ENCODE data around the gene TEX54. TPM values are rescaled to one million over a fixed set of nuclear protein-coding genes. Genes with fewer than 3 reads are reported as not detected.

TEX54 gene
- total and polyA plus RNA-seq, 7 experiments from 2014 or later, result 0.89 to 2.1 (median 1.6) TPM; not detected in 4

GRCh38 chr11:62794201-62794775 is 38.4 kb downstream of the TEX54 start:
- Histone ChIP-seq H3K36me3 (ENCODE audit: control insufficient read depth in 2 of 3, insufficient read depth in 3 of 3, low read length in 3 of 3) (peaks cover 33 to 75% (median 38%) of the 10 kb centered on the region in 3 experiments), H3K9me3 (ENCODE audit: control insufficient read depth in 2 of 3, low read length in 3 of 3) (no peaks in the 10 kb centered on the region), H3K27me3 (ENCODE audit: control insufficient read depth in 2 of 2, insufficient read depth in 2 of 2, low read length in 2 of 2) (no peaks in the 10 kb centered on the region), H3K4me3 (ENCODE audit: low read length) (no peak overlapping the region), H3K27ac (ENCODE audit: low read depth, low read length) (no peak overlapping the region), H3K4me1 (ENCODE audit: control insufficient read depth in 2 of 2, insufficient read depth in 2 of 2, low read length in 2 of 2) (peaks cover 19 to 24% of the 10 kb centered on the region in 2 donors)
- ChIA-PET POLR2A (interaction anchor here (0.6 to 14.1 kb wide), 17 partner anchors 8 to 141 kb away, joined by 3 to 224 read pairs (median 4); partner anchors contain the start of genes INTS5, NXF1, STX5 and TAF6L), CTCF (interaction anchor here (0.8 to 3.8 kb wide), 4 partner anchors 8 to 40 kb away, joined by 3 to 14 read pairs (median 3); no protein-coding TSS in a partner anchor)
- no peak for DNase-seq
- ATAC-seq, result no peak
- Mint-ChIP-seq H3K27me3 (no peaks in the 10 kb centered on the region), H3K9me3 (no peaks in the 10 kb centered on the region), H3K27ac (peak overlapping the region in 7 of 9 donors; percentile 4 to 81 (median 59)), H3K4me3 (peak overlapping the region in 1 of 10 donors; percentile 6), H3K4me1 (peaks cover 17 to 40% (median 33%) of the 10 kb centered on the region in 7 donors), H3K36me3 (peaks cover 8 to 43% (median 22%) of the 10 kb centered on the region in 5 donors)
- intact Hi-C loops (cut with micrococcal nuclease), result no loop called here

- Histone ChIP-seq H3K4me3 (ENCODE audit: low read length) (peak overlapping the region; percentile 90), H3K27ac (ENCODE audit: low read depth, low read length) (peak overlapping the region; percentile 90), H3K9me3 (ENCODE audit: control insufficient read depth in 2 of 3, low read length in 3 of 3) (no peaks in the 10 kb centered on the region), H3K27me3 (ENCODE audit: control insufficient read depth in 2 of 2, insufficient read depth in 2 of 2, low read length in 2 of 2) (no peaks in the 10 kb centered on the region), H3K4me1 (ENCODE audit: control insufficient read depth in 2 of 2, insufficient read depth in 2 of 2, low read length in 2 of 2) (peaks cover 31 to 37% of the 10 kb centered on the region in 2 donors), H3K36me3 (ENCODE audit: control insufficient read depth in 2 of 3, insufficient read depth in 3 of 3, low read length in 3 of 3) (peaks cover 22 to 66% (median 32%) of the 10 kb centered on the region in 3 experiments)
- intact Hi-C loops (cut with micrococcal nuclease), result loop anchor here (1.0 kb wide), 6 partner anchors 13 to 89 kb away; partner anchors contain the start of genes NXF1 (in 2 of the 2), STX5 (in 1 of the 2) and TEX54 (in 1 of the 2)
- H3K27me3 Mint-ChIP-seq, result no peaks in the 10 kb centered on the region
- H3K4me3 Mint-ChIP-seq, result peak overlapping the region; percentile 87 to 96 (median 91)
- peaks cover 4 to 43% (median 17%) of the 10 kb centered on the region in 5 donors for H3K36me3 Mint-ChIP-seq
- ChIA-PET POLR2A (interaction anchor here (0.7 to 14.1 kb wide), 11 partner anchors 10 to 118 kb away, joined by 3 to 224 read pairs (median 14); partner anchors contain the start of genes NXF1, POLR2G, STX5 and TAF6L), CTCF (interaction anchor here (0.6 kb wide), 1 partner anchor 19 kb away, joined by 3 read pairs; no protein-coding TSS in a partner anchor)
- H3K27ac Mint-ChIP-seq, result peak overlapping the region; percentile 88 to 99 (median 95)
- peaks cover 23 to 59% (median 47%) of the 10 kb centered on the region in 7 donors for H3K4me1 Mint-ChIP-seq
- H3K9me3 Mint-ChIP-seq, result no peaks in the 10 kb centered on the region
- DNase-seq, result peak in 1 of 9 donors; percentile 30
- ATAC-seq, result peak; percentile 2
Observed at GRCh38 chr11:62792202-62792575, 40.5 kb downstream of the TEX54 start.

- peak within 1 kb of the TSS; percentile 90 for H3K27ac ChIP-seq (ENCODE audit: low read depth, low read length)
- peaks cover 31 to 37% of the 10 kb centered on the region in 2 donors for H3K4me1 ChIP-seq (ENCODE audit: control insufficient read depth in 2 of 2, insufficient read depth in 2 of 2, low read length in 2 of 2)
- H3K9me3 ChIP-seq (ENCODE audit: control insufficient read depth in 2 of 3, low read length in 3 of 3), result no peaks in the 10 kb centered on the region
- peaks cover 18 to 66% (median 32%) of the 10 kb centered on the region in 3 experiments for H3K36me3 ChIP-seq (ENCODE audit: control insufficient read depth in 2 of 3, insufficient read depth in 3 of 3, low read length in 3 of 3)
- H3K27me3 Mint-ChIP-seq, result no peaks in the 10 kb centered on the region
- ATAC-seq (peak; percentile 84), DNase-seq (peak; percentile 81 to 94 (median 89))
- peak within 1 kb of the TSS; percentile 87 to 96 (median 91) for H3K4me3 Mint-ChIP-seq
- POLR2A ChIA-PET, result interaction anchor here (0.7 to 14.1 kb wide), 11 partner anchors 11 to 82 kb away, joined by 3 to 224 read pairs (median 34); partner anchors contain the start of genes NXF1, STX5, TAF6L and TEX54
- peak within 1 kb of the TSS; percentile 90 for H3K4me3 ChIP-seq (ENCODE audit: low read length)
- intact Hi-C loops (cut with micrococcal nuclease), result loop anchor here (1.0 kb wide), 8 partner anchors 14 to 90 kb away; partner anchors contain the start of genes NXF1 (in 2 of the 2), STX5 (in 1 of the 2), TEX54 (in 1 of the 2) and WDR74 (in 1 of the 2)
- peak within 1 kb of the TSS; percentile 88 to 99 (median 95) for H3K27ac Mint-ChIP-seq
- CTCF ChIA-PET, result interaction anchor here (0.6 to 0.7 kb wide), 2 partner anchors 19 to 39 kb away, joined by 3 read pairs; no protein-coding TSS in a partner anchor
- no peaks in the 10 kb centered on the region for H3K27me3 ChIP-seq (ENCODE audit: control insufficient read depth in 2 of 2, insufficient read depth in 2 of 2, low read length in 2 of 2)
- no peaks in the 10 kb centered on the region for H3K9me3 Mint-ChIP-seq
- peaks cover 4 to 42% (median 17%) of the 10 kb centered on the region in 5 donors for H3K36me3 Mint-ChIP-seq
- H3K4me1 Mint-ChIP-seq, result peaks cover 23 to 61% (median 47%) of the 10 kb centered on the region in 7 donors
Observed at GRCh38 chr11:62791501-62792201, 41.0 kb downstream of the TEX54 start, which contains the start of gene TMEM223. TSS of gene TMEM223 (minus strand) at chr11:62792006. CDS start at chr11:62791994, 12 bp downstream.

GRCh38 chr11:62789576-62789975 is 43.1 kb downstream of the TEX54 start:
- H3K36me3 Mint-ChIP-seq, result peaks cover 4 to 30% (median 6%) of the 10 kb centered on the region in 5 donors
- no peaks in the 10 kb centered on the region for H3K27me3 Mint-ChIP-seq
- H3K4me1 Mint-ChIP-seq, result peaks cover 23 to 71% (median 55%) of the 10 kb centered on the region in 7 donors
- intact Hi-C loops (cut with micrococcal nuclease), result loop anchor here in 1 of 2 donors (5.0 kb wide), 1 partner anchor 233 kb away; no protein-coding TSS in a partner anchor
- peak overlapping the region; percentile 38 for H3K27ac ChIP-seq (ENCODE audit: low read depth, low read length)
- H3K4me3 ChIP-seq (ENCODE audit: low read length), result no peak overlapping the region
- POLR2A ChIA-PET, result interaction anchor here (0.7 to 14.1 kb wide), 15 partner anchors 13 to 390 kb away, joined by 3 to 224 read pairs (median 10); partner anchors contain the start of genes EEF1G, HNRNPUL2, NXF1 and SLC3A2
- ATAC-seq (no peak), DNase-seq (no peak)
- peak overlapping the region; percentile 46 to 99 (median 96) for H3K27ac Mint-ChIP-seq
- H3K4me3 Mint-ChIP-seq, result peak overlapping the region; percentile 56 to 96 (median 94)
- H3K4me1 ChIP-seq (ENCODE audit: control insufficient read depth in 2 of 2, insufficient read depth in 2 of 2, low read length in 2 of 2), result peaks cover 40 to 45% of the 10 kb centered on the region in 2 donors
- H3K9me3 Mint-ChIP-seq, result no peaks in the 10 kb centered on the region
- H3K36me3 ChIP-seq (ENCODE audit: control insufficient read depth in 2 of 3, insufficient read depth in 3 of 3, low read length in 3 of 3), result peaks cover 13 to 47% (median 14%) of the 10 kb centered on the region in 3 experiments
- CTCF ChIA-PET, result interaction anchor here (0.7 to 1.8 kb wide), 2 partner anchors 11 to 445 kb away, joined by 3 to 5 read pairs; no protein-coding TSS in a partner anchor
- no peaks in the 10 kb centered on the region for H3K27me3 ChIP-seq (ENCODE audit: control insufficient read depth in 2 of 2, insufficient read depth in 2 of 2, low read length in 2 of 2)
- no peaks in the 10 kb centered on the region for H3K9me3 ChIP-seq (ENCODE audit: control insufficient read depth in 2 of 3, low read length in 3 of 3)

GRCh38 chr11:62788991-62789390 is 43.6 kb downstream of the TEX54 start:
- POLR2A ChIA-PET, result interaction anchor here (0.7 to 14.1 kb wide), 16 partner anchors 13 to 215 kb away, joined by 3 to 224 read pairs (median 22); partner anchors contain the start of genes EEF1G, HNRNPUL2, NXF1 and POLR2G
- intact Hi-C loops (cut with micrococcal nuclease), result loop anchor here (1.0 to 5.0 kb wide), 2 partner anchors 57 to 233 kb away; no protein-coding TSS in a partner anchor

More at GRCh38 chr11:62788991-62789390, 43.6 kb downstream of the TEX54 start:
- peaks cover 0 to 25% (median under 1%) of the 10 kb centered on the region in 5 donors for H3K36me3 Mint-ChIP-seq
- CTCF ChIA-PET, result interaction anchor here (0.7 to 2.0 kb wide), 2 partner anchors 73 to 444 kb away, joined by 3 to 10 read pairs; no protein-coding TSS in a partner anchor
- DNase-seq (no peak), ATAC-seq (no peak)
- Histone ChIP-seq H3K27ac (ENCODE audit: low read depth, low read length) (peak overlapping the region; percentile 38), H3K27me3 (ENCODE audit: control insufficient read depth in 2 of 2, insufficient read depth in 2 of 2, low read length in 2 of 2) (no peaks in the 10 kb centered on the region), H3K9me3 (ENCODE audit: control insufficient read depth in 2 of 3, low read length in 3 of 3) (no peaks in the 10 kb centered on the region), H3K4me3 (ENCODE audit: low read length) (no peak overlapping the region), H3K36me3 (ENCODE audit: control insufficient read depth in 2 of 3, insufficient read depth in 3 of 3, low read length in 3 of 3) (peaks cover 8 to 41% (median 9%) of the 10 kb centered on the region in 3 experiments), H3K4me1 (ENCODE audit: control insufficient read depth in 2 of 2, insufficient read depth in 2 of 2, low read length in 2 of 2) (peaks cover 40 to 45% of the 10 kb centered on the region in 2 donors)
- peak overlapping the region; percentile 74 to 99 (median 93) for H3K27ac Mint-ChIP-seq
- no peaks in the 10 kb centered on the region for H3K9me3 Mint-ChIP-seq
- H3K4me1 Mint-ChIP-seq, result peaks cover 23 to 65% (median 49%) of the 10 kb centered on the region in 7 donors
- peak overlapping the region; percentile 66 to 97 (median 96) for H3K4me3 Mint-ChIP-seq
- H3K27me3 Mint-ChIP-seq, result no peaks in the 10 kb centered on the region
